GM21447 (cell line): ENCODE results near the gene ASS1.

ENCODE experiments used
- ATAC-seq: cut with Tn5 transposase; IDR thresholded peaks from one replicate; pipeline ENCODE4 v1.9.1; 2021; ENCODE audit not compliant: unreplicated experiment

The ASS1 gene

GRCh38 chr9:130417602-130418001 is 27.2 kb upstream of the ASS1 start:
- no peak for ATAC-seq

GRCh38 chr9:130418776-130419175 is 26.0 kb upstream of the ASS1 start:
- ATAC-seq: no peak

DNA sequence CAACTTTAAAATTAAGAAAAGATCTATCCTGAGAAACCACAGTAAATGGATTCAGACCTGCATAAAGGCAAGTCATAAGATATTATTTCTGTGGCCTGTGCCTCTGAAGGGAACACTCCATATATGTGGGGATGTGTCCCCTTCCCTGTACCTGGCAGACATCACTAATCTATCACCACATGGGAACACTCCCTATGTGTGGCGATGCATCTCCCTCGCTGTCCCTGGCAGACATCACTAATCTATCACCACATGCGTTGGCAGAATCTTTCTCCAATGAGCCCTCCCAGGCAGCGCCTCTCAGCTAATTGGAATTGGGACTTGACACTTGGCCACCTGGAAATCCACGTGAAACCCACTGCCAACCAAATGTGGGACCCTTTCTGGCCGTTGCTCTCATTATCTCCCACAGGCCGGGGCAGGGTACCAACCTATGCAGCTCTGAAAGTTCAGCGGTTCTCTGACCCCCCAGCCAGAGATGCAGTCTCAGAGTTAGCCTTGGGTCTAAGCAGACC is 25.2 kb upstream of the ASS1 start:
- no peak for ATAC-seq

DNA sequence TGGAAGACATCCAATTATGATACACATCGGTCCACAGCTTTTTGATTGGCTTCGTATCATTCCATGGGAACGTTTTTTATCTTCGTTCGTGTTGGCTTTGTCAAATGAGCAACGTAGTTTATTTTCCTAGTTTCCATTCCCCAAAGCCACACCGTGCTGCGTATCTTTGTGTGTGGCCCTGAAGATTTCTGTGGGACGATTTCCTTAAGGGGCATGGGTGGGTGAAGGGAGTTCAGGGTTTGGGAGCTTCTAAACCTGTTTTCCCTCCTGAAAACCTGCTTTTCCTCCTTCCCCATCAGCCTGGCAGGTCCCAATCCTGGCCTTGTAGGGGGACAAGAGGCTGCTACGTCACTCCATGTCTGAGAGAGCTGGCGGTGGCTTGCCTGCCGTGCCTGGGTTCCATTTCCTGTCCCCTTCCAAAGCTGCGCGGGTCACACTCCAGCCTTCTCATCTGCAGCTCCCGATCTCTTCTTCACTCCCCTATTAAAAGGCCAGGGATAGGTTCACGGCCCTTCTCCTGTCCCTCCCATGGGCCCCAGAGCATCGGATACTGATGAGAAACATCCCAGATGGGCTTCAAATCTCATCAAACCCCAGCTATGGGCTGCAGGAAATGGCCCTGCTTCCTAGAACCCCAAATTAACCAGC is 23.5 kb upstream of the ASS1 start:
- ATAC-seq: no peak

DNA sequence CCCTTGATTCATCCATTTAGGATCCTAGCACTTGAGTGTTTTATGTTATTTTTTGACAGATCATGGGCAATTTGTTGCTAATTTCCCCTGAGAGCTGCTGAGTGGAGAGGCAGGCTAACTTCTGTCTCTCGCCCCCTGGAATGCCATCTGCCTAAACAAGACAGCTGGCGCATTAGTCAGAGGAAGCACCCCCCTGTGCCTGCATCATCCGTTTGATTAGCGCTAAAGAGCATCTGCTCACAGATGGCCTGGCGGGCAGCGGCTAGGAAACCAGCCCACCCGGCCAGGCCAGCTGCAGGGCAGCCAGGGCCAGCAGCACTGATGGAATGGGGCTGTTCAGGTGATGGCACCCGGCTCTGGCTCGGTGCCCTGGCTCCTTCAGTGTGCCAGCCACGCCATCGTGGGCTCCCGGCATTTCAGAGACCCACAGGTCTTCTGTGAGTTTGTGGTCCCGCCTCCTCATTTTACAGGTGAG is 22.9 kb upstream of the ASS1 start:
- no peak for ATAC-seq

- no peak for ATAC-seq
These were observed 22.2 kb upstream of the ASS1 start for GRCh38 chr9:130422546-130422945.

GRCh38 chr9:130423272-130423671 is 21.5 kb upstream of the ASS1 start:
- ATAC-seq: no peak

- ATAC-seq: no peak
These were observed 19.9 kb upstream of the ASS1 start for GRCh38 chr9:130424595-130425454.

- ATAC-seq: no peak
These were observed 18.9 kb upstream of the ASS1 start for GRCh38 chr9:130425741-130426466.

- no peak for ATAC-seq
These were observed 18.3 kb upstream of the ASS1 start for GRCh38 chr9:130426467-130426773.

DNA sequence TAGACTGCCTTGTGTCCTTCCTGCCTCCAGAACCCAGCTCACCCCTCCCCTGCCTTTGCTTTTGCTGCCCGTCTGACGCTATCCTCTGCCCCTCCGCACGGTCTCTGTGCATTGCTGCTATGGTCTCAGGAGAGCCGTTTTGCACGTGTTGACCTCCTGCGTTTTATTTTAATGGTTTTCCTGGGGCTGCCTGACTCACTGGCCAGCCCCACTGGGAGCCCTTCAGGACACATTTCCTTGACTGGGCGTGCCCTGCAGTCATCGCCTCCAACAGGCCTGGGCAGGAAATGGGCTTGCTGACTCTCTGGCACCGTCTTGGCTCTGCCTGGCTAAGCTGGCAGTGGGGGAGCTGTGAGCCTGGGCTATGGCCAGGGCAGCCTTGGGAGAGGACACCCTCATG is 17.9 kb upstream of the ASS1 start:
- no peak for ATAC-seq

GRCh38 chr9:130427326-130427725 is 17.4 kb upstream of the ASS1 start:
- no peak for ATAC-seq

GRCh38 chr9:130428086-130428665 is 16.6 kb upstream of the ASS1 start:
- no peak for ATAC-seq

DNA sequence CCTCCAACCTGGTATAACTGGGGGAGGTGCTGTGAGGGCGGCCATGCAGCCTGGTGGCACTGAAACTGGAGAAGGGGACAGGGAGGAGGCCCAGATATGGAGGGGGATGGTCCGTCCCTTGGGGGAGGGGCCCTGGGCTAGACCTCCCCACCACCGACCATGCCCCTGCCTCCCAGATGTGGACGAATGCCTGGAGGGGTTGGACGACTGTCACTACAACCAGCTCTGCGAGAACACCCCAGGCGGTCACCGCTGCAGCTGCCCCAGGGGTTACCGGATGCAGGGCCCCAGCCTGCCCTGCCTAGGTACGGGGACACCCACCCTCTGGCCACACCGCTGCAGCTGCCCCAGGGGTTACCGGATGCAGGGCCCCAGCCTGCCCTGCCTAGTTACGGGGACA is 15.4 kb upstream of the ASS1 start:
- no peak for ATAC-seq

GRCh38 chr9:130429831-130430230 is 14.9 kb upstream of the ASS1 start:
- ATAC-seq: no peak

DNA sequence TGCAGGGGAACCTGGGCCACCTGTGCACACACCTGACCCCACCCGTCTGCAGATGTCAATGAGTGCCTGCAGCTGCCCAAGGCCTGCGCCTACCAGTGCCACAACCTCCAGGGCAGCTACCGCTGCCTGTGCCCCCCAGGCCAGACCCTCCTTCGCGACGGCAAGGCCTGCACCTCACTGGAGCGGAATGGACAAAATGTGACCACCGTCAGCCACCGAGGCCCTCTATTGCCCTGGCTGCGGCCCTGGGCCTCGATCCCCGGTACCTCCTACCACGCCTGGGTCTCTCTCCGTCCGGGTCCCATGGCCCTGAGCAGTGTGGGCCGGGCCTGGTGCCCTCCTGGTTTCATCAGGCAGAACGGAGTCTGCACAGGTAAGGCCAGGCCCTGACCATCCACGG is 14.5 kb upstream of the ASS1 start:
- ATAC-seq: no peak

DNA sequence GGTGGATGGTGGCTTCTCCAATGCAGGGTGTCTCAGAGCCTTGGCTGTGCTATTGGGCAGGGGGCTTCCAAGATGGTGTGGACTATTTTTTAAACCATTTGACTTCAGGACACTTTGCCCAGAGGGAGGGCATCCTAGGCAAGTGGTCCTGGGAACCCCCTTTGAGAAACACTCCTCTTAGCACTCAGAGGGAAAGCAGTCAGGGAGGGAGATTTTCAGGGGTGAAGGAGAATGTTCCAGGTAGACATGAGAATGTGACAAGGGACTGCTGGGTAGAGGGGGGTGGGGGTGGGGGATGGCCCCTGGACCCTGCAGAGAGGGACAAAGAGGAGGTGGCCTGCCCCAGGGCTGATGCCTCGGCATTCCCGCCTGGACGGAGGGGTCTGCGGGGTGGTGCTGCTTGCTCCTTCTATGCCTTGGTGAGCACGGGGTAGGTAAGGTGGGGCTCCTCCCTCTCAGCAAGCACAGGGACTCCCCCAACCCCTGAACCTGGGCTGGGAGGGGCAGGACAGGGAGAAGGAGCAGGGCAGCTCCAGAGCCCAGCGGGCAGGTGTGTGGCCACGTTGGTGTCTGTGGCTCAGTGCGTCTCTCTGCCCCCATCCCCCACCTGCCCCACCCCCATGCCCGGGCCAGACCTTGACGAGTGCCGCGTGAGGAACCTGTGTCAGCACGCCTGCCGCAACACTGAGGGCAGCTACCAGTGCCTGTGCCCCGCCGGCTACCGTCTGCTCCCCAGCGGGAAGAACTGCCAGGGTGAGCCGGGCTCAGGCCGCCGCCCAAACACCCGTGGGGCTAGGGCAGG is 13.8 kb upstream of the ASS1 start:
- ATAC-seq: no peak

- ATAC-seq: no peak
These were observed 13.0 kb upstream of the ASS1 start for GRCh38 chr9:130431536-130432303.

- no peak for ATAC-seq
These were observed 12.4 kb upstream of the ASS1 start for GRCh38 chr9:130432362-130432761.

DNA sequence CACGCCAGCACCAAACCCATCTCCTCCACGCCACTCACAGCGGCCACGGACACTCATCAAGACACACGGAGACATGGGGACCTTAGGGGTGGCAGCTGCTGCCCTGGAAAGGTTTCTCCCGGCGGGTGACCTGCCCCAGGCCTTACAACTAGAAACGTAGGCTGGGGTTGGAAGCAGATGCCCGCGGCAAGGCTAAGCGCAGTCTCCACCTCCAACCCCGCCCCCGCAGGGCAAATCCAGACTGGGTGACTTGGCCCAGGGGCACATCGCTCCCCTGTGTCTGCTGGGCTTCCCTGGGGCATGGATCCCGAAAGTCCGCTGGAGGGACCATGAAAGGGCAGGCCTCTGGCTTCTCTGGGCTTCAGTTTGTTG is 12.0 kb upstream of the ASS1 start:
- no peak for ATAC-seq
